DMS153 (cell line): ENCODE results near the gene CCNI.

Experiments
- DNase-seq: peaks from one replicate; lab custom pipeline; 2025; lab: John Stamatoyannopoulos, UW

The CCNI gene

GRCh38 chr4:77007358-77008230 is 68.2 kb downstream of the CCNI start:
- DNase-seq, result no peak

- no peak for DNase-seq
Measured at GRCh38 chr4:77006753-77007353, 68.9 kb downstream of the CCNI start.

- no peak for DNase-seq
Measured at GRCh38 chr4:77003400-77003799, 72.4 kb downstream of the CCNI start.

- no peak for DNase-seq
Measured at GRCh38 chr4:77002321-77003107, 73.3 kb downstream of the CCNI start.

GRCh38 chr4:77001907-77002306 is 73.9 kb downstream of the CCNI start:
- no peak for DNase-seq

GRCh38 chr4:76998251-76998901 is 77.4 kb downstream of the CCNI start:
- DNase-seq, result no peak

GRCh38 chr4:76997532-76997931 is 78.3 kb downstream of the CCNI start:
- DNase-seq, result no peak
